GM10266 (cell line): Measurements from ENCODE around the gene KIF1A.
"Not testable (repeated sequence)": the region's sequence is repeated elsewhere in the genome, so short reads cannot be mapped to it uniquely, and the experiment has no call there.

ENCODE experiments used
- DNase-seq: peaks from one replicate; pipeline ENCODE4 v3.0.0; 2012; ENCODE audit errors: extremely low spot score
- TF ChIP-seq, protein P1 (sequence below): IDR thresholded peaks from 2 replicates; pipeline ENCODE4 v1.5.1; 2012; ENCODE audit warnings: mild to moderate bottlenecking, low read depth; ENCODE audit not compliant: control insufficient read depth, insufficient read depth; ENCODE audit errors: missing control alignments

KIF1A gene

DNA sequence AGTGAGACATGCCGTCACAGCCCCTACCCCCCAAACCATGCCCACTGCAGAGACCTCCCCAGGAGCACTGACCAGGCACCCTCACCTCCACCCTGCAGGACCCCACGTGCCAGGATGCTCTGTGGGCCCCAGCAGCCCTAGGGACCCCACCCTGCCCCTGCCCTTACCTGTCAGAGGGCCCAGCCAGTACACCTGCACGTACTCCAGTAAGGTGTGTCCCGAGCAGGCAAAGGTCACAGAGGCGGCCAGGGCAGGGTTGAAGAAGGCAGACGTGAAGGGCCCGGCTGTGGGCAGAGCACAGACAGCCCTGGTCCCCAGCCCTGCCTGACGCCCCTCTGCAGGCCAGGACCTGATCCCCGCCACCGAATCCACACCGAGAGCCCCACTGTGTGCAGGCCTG lies 139.8 kb downstream of the KIF1A start:
- not testable (repeated sequence) for DNase-seq

DNA sequence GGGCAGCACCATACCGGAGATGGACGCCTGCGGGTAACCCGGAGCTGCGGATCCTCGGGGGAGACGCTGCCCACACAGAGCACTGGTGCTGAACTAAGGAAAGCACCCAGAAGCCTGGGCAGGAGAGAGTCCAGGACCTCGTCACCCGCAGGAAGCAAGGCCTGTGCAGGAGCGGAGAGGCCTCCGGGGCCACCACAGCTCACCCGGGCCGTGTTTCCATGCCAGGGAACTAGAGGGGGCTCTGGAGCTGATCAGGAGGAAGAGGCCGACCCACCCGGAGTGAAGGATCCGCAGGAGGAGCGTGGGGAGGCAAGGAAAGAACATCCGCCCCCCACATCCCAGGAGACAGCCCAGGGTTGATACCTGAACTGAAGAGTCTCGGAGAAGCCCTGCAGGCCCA lies 141.1 kb downstream of the KIF1A start:
- not testable (repeated sequence) for DNase-seq

DNA sequence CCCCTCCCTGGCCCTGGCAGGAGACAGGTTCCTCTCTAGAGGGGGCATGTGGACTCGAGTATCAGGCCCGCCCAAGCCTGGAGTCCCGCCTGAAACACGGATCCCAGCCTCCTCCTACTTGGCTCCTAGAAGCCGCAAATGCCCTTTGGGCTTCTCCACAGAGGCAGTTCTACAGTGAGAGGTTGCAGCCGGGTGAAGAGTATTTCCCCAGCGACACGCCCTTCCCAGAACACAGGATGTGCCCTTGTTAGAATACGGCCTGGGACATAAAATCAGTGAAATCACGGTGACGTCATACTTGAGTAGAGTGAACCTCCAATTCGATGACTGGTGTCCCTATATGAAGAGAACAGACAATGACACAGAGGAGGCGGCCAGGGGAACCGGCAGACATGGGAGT lies 142.0 kb downstream of the KIF1A start:
- not testable (repeated sequence) for DNase-seq

DNA sequence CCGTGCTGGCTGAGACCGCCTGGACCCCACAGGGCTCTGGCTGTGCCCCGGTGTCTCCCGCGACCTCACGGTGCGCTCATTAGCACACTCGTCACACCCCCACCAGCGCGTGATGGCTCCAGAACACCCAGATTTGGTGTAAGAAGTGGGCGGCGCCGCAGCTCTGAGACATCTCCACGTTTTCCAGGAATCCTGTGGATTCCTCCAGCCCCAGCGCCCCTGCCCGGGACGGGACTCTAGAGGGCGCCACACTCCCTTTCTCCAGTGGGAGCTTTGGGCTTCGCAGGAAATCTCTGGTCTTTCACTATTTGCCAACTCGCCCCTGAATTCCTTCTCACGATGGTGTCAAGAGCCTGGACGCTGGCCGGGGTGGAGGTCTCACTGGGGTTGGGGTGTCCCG lies 144.7 kb downstream of the KIF1A start:
- not testable (repeated sequence) for DNase-seq

DNA sequence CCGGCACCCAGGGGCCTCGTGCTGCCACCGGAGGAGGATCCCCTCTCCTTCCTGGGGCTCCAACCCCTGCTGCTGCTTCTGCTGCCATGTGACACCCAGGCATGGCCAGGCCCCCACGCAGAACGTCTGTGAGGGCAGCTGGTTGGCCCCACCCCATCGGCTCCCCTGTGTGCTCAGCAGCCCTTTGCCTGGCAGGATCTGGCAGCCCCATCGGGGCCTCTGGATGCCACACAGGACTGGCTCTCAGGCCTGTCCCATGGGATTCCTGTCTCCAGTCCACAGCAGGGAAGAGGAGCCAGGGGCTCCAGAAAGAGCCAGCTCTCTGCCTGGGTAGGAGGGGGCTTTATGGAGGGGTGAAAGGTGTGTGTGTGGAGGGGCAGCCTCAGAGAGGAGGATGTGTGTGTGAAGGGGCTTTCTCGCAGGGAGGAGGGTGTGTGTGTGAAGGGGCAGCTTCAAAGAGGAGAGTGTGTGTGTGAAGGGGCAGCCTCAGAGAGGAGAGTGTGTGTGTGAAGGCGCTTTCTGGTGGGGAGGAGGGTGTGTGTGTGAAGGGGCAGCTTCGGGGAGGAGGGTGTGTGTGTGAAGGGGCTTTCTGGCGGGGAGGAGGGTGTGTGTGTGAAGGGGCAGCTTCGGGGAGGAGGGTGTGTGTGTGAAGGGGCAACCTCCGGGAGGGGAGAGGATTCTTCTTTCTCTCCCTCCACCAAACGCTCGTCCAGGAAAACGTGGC lies 145.4 kb downstream of the KIF1A start:
- not testable (repeated sequence) for DNase-seq

DNA sequence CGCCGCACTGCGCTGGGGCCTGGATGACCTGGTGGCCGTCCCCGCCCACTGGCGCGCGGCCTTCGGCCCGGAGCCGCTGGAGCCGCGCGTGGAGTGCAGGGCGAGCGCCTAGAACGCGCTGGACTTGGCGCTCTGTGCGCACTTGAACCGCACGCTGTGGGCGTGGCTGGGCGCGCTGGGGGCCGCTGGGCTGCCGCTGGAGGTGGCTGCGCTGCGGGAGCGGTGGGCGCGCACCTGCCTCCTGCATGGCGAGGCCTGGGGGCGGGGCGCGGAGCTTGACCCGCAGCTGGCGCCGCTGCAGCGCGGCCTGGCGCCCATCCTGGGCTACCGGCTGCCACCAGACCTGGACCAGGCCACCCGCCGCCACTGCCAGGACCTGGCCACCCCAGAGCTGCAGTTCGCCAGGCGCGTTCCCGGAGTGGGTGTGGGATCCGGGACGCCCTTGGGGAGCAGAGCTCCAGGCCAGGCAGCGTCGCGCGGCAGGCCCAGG lies 147.3 kb downstream of the KIF1A start:
- TF ChIP-seq, protein P1, sequence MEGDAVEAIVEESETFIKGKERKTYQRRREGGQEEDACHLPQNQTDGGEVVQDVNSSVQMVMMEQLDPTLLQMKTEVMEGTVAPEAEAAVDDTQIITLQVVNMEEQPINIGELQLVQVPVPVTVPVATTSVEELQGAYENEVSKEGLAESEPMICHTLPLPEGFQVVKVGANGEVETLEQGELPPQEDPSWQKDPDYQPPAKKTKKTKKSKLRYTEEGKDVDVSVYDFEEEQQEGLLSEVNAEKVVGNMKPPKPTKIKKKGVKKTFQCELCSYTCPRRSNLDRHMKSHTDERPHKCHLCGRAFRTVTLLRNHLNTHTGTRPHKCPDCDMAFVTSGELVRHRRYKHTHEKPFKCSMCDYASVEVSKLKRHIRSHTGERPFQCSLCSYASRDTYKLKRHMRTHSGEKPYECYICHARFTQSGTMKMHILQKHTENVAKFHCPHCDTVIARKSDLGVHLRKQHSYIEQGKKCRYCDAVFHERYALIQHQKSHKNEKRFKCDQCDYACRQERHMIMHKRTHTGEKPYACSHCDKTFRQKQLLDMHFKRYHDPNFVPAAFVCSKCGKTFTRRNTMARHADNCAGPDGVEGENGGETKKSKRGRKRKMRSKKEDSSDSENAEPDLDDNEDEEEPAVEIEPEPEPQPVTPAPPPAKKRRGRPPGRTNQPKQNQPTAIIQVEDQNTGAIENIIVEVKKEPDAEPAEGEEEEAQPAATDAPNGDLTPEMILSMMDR = no peak

DNA sequence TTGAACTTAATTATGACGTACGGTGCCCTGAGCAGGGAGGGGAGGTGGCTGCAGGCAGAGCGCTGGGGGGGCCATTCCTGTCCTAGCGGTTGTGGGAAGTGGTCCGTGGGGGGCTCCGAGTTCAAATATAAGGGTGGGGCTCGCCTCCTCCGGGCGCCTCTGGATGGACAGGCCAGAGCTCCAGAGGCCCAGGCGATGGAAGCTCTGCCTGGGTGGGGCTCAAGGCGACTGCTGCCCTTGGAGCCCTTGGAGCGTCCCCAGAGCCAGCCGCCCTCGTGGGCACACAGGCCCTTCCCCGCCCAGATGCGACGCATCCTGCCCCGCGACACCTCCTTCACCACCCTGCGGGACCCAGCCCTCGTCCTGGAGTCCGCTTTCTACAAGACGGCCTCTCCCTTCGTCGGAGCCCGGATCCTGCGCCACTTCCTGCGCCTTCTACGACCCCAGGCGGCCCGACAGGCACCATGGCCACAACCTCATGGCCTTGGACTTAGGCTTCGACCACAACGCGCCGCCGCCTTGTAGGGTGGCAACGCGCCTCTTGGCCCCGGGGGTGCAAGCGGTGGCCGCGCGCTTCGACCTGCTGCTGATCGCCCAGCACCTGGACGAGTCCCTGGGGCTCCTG lies 147.8 kb downstream of the KIF1A start:
- TF ChIP-seq, protein P1 = no peak
- no peak for DNase-seq

More for the DNA sequence above, 147.3 kb downstream of the KIF1A start:
- no peak for DNase-seq

DNA sequence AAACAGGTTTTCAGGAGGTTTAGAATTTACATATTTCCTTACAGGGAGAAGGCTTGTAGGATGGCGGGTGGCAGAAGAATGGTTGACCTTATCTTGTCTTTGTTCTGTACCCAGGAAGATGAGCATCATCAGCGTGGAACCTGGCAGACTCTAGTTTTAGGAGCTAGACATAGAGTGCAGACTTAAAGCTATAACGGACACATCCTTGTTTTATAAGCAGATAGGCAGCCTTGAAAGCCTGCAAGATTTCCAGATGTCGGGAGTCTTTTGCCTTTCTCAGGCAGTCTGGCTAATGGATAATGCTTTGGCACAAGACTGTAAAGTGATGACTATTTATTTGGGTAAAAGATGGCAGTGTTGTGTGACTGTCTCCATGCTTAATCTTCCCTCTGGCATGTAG lies 149.1 kb downstream of the KIF1A start:
- TF ChIP-seq, protein P1 = no peak
- DNase-seq = no peak

DNA sequence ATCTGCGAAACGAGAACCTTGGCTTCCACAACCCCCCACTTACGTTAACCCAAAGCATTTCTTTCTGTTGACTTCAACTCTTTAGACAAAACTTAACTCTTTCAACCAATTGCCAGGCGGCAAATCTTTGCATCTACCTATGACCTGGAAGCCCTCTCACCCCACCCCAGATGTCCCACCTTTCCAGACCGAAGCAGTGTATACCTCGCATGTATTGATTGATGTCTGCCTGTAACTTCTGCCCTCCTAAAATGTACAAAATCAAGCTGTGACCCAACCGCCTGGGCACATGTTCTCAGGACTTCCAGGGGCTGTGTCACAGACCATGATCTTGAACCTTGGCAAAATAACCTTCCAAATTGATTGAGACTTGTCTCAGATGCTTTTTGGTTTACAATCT lies 149.6 kb downstream of the KIF1A start:
- TF ChIP-seq, protein P1 = no peak
- DNase-seq = no peak

DNA sequence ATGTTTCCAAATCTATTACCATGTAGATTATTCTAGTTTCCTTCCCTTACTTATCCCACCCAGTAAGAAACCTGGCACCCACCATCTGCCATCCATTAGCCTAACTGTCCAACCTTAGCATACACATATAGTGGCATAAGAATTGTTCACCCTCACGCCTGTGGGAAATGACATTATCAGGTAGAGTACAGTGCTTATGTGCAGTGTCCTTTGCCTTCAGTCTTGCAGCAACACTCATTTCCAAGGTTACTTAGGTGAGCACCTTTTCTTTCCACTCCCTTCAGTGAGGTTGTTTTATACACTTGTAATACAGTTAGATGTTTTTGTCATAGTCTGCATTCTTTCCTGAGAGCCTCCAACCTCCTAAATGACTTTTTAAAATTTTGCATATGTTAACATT lies 155.4 kb downstream of the KIF1A start:
- DNase-seq = no peak
- TF ChIP-seq, protein P1 = no peak
